H1 (cell line): Measurements from ENCODE around the gene SGSH. TPM values are rescaled to one million over a fixed set of nuclear protein-coding genes. Genes with fewer than 3 reads are reported as not detected.

Experiments used
- CTCF ChIA-PET: fragments of 300-600 bp; sonication (Branson Sonifier 250); formaldehyde crosslinking; loops from one replicate; lab custom pipeline; 2021; ENCODE audit not compliant: partially characterized antibody; lab: Charles Lee
- POLR2A ChIA-PET: fragments of 300-600 bp; sonication (Branson Sonifier 250); formaldehyde crosslinking; loops from one replicate; lab custom pipeline; 2021; ENCODE audit warnings: inconsistent platforms; ENCODE audit not compliant: partially characterized antibody; lab: Charles Lee
- DNase-seq, 2 experiments: peaks; one replicate each; pipeline versions ENCODE4 v3.0.0 to v3.0.0-alpha.2; 2010 to 2022; ENCODE audit warnings: low spot score in 2 of 2, low read depth in 1 of 2, mixed read lengths in 1 of 2
- FAIRE-seq: peaks from 2 replicates; lab custom pipeline; 2011; peaks lifted over from hg19 to GRCh38; lab: Jason Lieb, UNC
- H2AFZ ChIP-seq: 2 replicates; pipeline ENCODE4 v1.8.1; 2012; ENCODE audit warnings: low read length, inconsistent platforms
- H2AK5ac ChIP-seq: 2 replicates; pipeline ENCODE4 v1.6.1; 2013; ENCODE audit warnings: low read depth, low read length
- H2BK120ac ChIP-seq: replicated peaks from 2 replicates; pipeline ENCODE3; 2013; ENCODE audit warnings: low read depth, low read length, inconsistent platforms
- H2BK12ac ChIP-seq: 2 replicates; pipeline ENCODE4 v1.6.1; 2013; ENCODE audit warnings: low read depth, low read length
- H2BK15ac ChIP-seq: 2 replicates; pipeline ENCODE4 v1.6.1; 2013; ENCODE audit warnings: low read length
- H2BK20ac ChIP-seq: 2 replicates; pipeline ENCODE4 v1.6.1; 2013; ENCODE audit warnings: low read length
- H2BK5ac ChIP-seq: 2 replicates; pipeline ENCODE4 v1.6.1; 2013; ENCODE audit warnings: low read depth, low read length
- H3K14ac ChIP-seq: 2 replicates; pipeline ENCODE4 v1.6.1; 2013; ENCODE audit warnings: inconsistent platforms; ENCODE audit not compliant: insufficient read length
- H3K18ac ChIP-seq: 2 replicates; pipeline ENCODE4 v1.6.1; 2013; ENCODE audit warnings: low read length; ENCODE audit errors: extremely low read depth
- H3K23ac ChIP-seq: 2 replicates; pipeline ENCODE4 v1.6.1; 2013; ENCODE audit warnings: inconsistent platforms; ENCODE audit not compliant: insufficient read length
- H3K23me2 ChIP-seq: 2 replicates; pipeline ENCODE4 v1.6.1; 2013; ENCODE audit warnings: low read depth, low read length
- H3K27ac ChIP-seq: 2 replicates; pipeline ENCODE4 v1.6.1; 2011; ENCODE audit warnings: low read depth, low read length, inconsistent platforms
- H3K27me3 ChIP-seq, 4 experiments: replicated peaks in 1 of 4; 1 replicate in 1 of 4; 2 replicates in 3 of 4; pipeline versions ENCODE4 v1.6.1 to v1.8.1; 2011 to 2013; ENCODE audit warnings: low read length in 3 of 4, mild to moderate bottlenecking in 3 of 4, inconsistent platforms in 2 of 4, mixed read lengths in 2 of 4, moderate library complexity in 1 of 4; ENCODE audit not compliant: control insufficient read depth in 3 of 4, insufficient read depth in 3 of 4; ENCODE audit errors: extremely low read depth in 1 of 4
- H3K36me3 ChIP-seq, 4 experiments: 2 replicates each; pipeline versions ENCODE4 v1.6.1 to v1.8.1; 2011 to 2013; ENCODE audit warnings: mild to moderate bottlenecking in 4 of 4, low read length in 3 of 4, moderate library complexity in 2 of 4, control low read depth in 1 of 4, inconsistent platforms in 1 of 4; ENCODE audit not compliant: insufficient read depth in 4 of 4, control insufficient read depth in 2 of 4
- H3K4ac ChIP-seq: replicated peaks from 2 replicates; pipeline ENCODE3; 2013; ENCODE audit warnings: low read length, low read depth, mixed read lengths, inconsistent platforms; ENCODE audit not compliant: insufficient read length
- H3K4me1 ChIP-seq, 4 experiments: replicated peaks in 1 of 4; 1 replicate in 1 of 4; 2 replicates in 3 of 4; pipeline versions ENCODE4 v1.6.1 to v1.8.1; 2011 to 2013; ENCODE audit warnings: low read length in 3 of 4, inconsistent platforms in 2 of 4, mixed read lengths in 1 of 4; ENCODE audit not compliant: insufficient read depth in 4 of 4, control insufficient read depth in 3 of 4
- H3K4me2 ChIP-seq, 2 experiments: 2 replicates each; pipeline versions ENCODE4 v1.6.1 to v1.8.1; 2011 to 2013; ENCODE audit warnings: low read depth in 2 of 2, low read length in 2 of 2, control low read depth in 1 of 2, inconsistent platforms in 1 of 2, mild to moderate bottlenecking in 1 of 2; ENCODE audit not compliant: insufficient read depth in 1 of 2
- H3K4me3 ChIP-seq, 4 experiments: fragments of 200-600, 300-600 bp in 1 of 4; sonication (generic), shearing (Covaris generic), sonication (Bioruptor Twin) in 1 of 4; 2 replicates each; pipeline versions ENCODE4 v1.5.1 to v1.8.1; 2011 to 2016; ENCODE audit warnings: low read length in 4 of 4, low read depth in 3 of 4, control low read depth in 2 of 4, inconsistent platforms in 2 of 4, mild to moderate bottlenecking in 2 of 4, mixed read lengths in 1 of 4, moderate library complexity in 1 of 4; ENCODE audit not compliant: insufficient read depth in 2 of 4; ENCODE audit errors: extremely low read depth in 1 of 4
- H3K56ac ChIP-seq: replicated peaks from 2 replicates; pipeline ENCODE3; 2013; ENCODE audit warnings: low read depth, mild to moderate bottlenecking, mixed read lengths, low read length, inconsistent platforms; ENCODE audit not compliant: insufficient read length
- H3K79me1 ChIP-seq: 2 replicates; pipeline ENCODE4 v1.6.1; 2013; ENCODE audit warnings: low read depth, low read length, control low read depth
- H3K79me2 ChIP-seq, 2 experiments: 2 replicates each; pipeline versions ENCODE4 v1.6.1 to v1.8.1; 2012 to 2013; ENCODE audit warnings: low read length in 2 of 2, mild to moderate bottlenecking in 2 of 2, inconsistent platforms in 1 of 2; ENCODE audit not compliant: insufficient read depth in 2 of 2, control insufficient read depth in 1 of 2
- H3K9ac ChIP-seq, 4 experiments: replicated peaks in 1 of 4; 1 replicate in 1 of 4; 2 replicates in 3 of 4; pipeline versions ENCODE4 v1.6.1 to v1.8.1; 2011 to 2013; ENCODE audit warnings: low read depth in 3 of 4, low read length in 3 of 4, control low read depth in 2 of 4, mild to moderate bottlenecking in 2 of 4, moderate library complexity in 2 of 4, inconsistent platforms in 1 of 4; ENCODE audit errors: extremely low read depth in 1 of 4
- H3K9me3 ChIP-seq, 2 experiments: 2 replicates each; pipeline versions ENCODE4 v1.6.1 to v1.8.1; 2012 to 2013; ENCODE audit warnings: mild to moderate bottlenecking in 2 of 2, moderate library complexity in 2 of 2, control low read depth in 1 of 2, inconsistent platforms in 1 of 2, low read depth in 1 of 2, low read length in 1 of 2, mixed read lengths in 1 of 2; ENCODE audit not compliant: insufficient read depth in 2 of 2
- H4K20me1 ChIP-seq, 2 experiments: replicated peaks in 1 of 2; 2 replicates each; pipeline versions ENCODE3 to v1.8.1; 2011 to 2013; ENCODE audit warnings: inconsistent platforms in 2 of 2, low read length in 2 of 2, mild to moderate bottlenecking in 1 of 2; ENCODE audit not compliant: insufficient read depth in 2 of 2, control insufficient read depth in 1 of 2
- H4K5ac ChIP-seq: 2 replicates; pipeline ENCODE4 v1.6.1; 2013; ENCODE audit warnings: low read length, low read depth, mixed read lengths, inconsistent platforms; ENCODE audit not compliant: insufficient read length
- H4K8ac ChIP-seq: 2 replicates; pipeline ENCODE4 v1.8.0; 2013; ENCODE audit warnings: mild to moderate bottlenecking, moderate library complexity, low read length, inconsistent platforms; ENCODE audit not compliant: insufficient read depth; ENCODE audit errors: extremely low read depth
- H4K91ac ChIP-seq: replicated peaks from 2 replicates; pipeline ENCODE3; 2013; ENCODE audit warnings: low read length, mixed read lengths, inconsistent platforms; ENCODE audit not compliant: insufficient read length
- SRF ChIP-seq: IDR thresholded peaks from 2 replicates; pipeline ENCODE4 v1.6.1; 2011; ENCODE audit warnings: mild to moderate bottlenecking, low read depth, low read length, moderate library complexity
- WGBS, 2 experiments: shearing (Covaris generic) in 1 of 2; methylation state at CpG; one replicate each; pipeline versions ENCODE4 v1.1.6 to v1.1.7; 2013 to 2015; ENCODE audit warnings: low lambda C conversion rate in 2 of 2, mixed read lengths in 2 of 2, inconsistent platforms in 1 of 2, low coverage in 1 of 2, missing lambda C conversion rate in 1 of 2; ENCODE audit not compliant: insufficient replicate concordance in 2 of 2, insufficient coverage in 1 of 2, insufficient read length in 1 of 2; ENCODE audit errors: extremely low coverage in 1 of 2, missing lambda C conversion rate in 1 of 2; 5-methylcytosine and 5-hydroxymethylcytosine counted together
- polyA plus RNA-seq, 7 experiments: library from polyadenylated mRNA; depleted of rRNA in 3 of 7; stranded (reverse) in 5 of 7; unstranded in 2 of 7; fragments of >200 nt in 5 of 7; fragments of 200-250 nt in 2 of 7; gene quantifications; 1 replicate in 5 of 7; 2 replicates in 1 of 7; 4 replicates in 1 of 7; pipeline versions ENCODE4 v1.2.1 to v1.2.3, GENCODE V29; 2011 to 2013; ENCODE audit warnings: missing spikeins in 2 of 7, mixed read lengths in 2 of 7
- total RNA-seq: library from RNA; stranded (reverse); fragmentation: NEBNext Ultra II Directional; extraction: Animal tissue kit (Norgen Biotek cat#: 25700); gene quantifications from 2 replicates; pipeline ENCODE4 v1.2.1, GENCODE V29; 2021

SGSH gene
- total and polyA plus RNA-seq, 2 of the 8 experiments (the other 6 are each of a cell fraction or from before 2014, with no cell fraction given) = 18.0 to 19.6 TPM

DNA sequence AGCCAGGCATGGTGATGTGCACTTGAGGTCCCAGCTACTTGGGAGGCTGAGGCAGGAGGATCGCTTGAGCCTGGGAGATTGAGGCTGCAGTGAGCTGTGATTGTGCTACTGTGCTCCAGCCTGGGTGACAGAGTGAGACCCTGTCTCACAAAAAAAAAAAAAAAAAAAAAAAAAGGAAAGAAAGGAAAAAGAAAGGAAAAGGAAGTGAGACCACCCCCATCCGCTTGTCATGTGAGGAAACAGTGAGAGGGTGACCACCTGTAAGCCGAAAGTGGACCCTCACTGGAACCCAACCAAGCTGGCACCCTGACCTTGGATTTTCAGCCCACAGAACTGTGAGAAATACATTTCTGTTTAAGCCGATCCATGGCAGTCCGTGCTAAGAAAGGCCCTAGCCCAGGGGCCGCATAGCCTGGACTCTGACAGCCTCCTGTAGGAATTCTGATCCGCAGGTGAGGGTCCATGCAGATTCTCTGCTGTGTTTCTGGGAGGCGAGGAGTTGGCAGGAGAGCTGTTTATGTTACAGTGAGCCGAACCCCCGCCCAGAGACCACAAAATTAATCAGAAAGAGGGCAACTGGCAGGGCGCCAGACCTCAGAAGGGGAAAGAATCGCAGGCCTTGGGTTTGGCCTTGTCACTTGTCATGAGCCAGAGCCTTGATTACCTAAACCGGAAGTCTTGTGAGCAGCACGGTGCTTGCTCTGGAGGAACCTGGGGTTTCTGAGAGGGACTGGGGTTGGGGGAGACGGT is 945 bp downstream of the SGSH start:
- WGBS, 2 experiments = 69% methylated on average over 13 of the region's 15 CpGs; no CpG with 5 or more reads in 1 of the 2 experiments
- H3K27me3 ChIP-seq = no peaks in the 10 kb centered on the region; a peak in 1 of 7 replicates
- H3K79me2 ChIP-seq = no peaks in the 10 kb centered on the region
- H4K8ac ChIP-seq = no peak overlapping the region; the same call in 1 of the 2 replicates
- no peak overlapping the region for H2AK5ac ChIP-seq
- no peak for DNase-seq
- H4K5ac ChIP-seq = no peak overlapping the region
- peaks cover 2 to 13% of the 10 kb centered on the region in 2 experiments for H4K20me1 ChIP-seq
- H3K27ac ChIP-seq = no peak overlapping the region
- no peak overlapping the region for H3K56ac ChIP-seq
- H3K9me3 ChIP-seq = no peaks in the 10 kb centered on the region
- no peak overlapping the region for H3K23ac ChIP-seq
- no peak overlapping the region for H2BK120ac ChIP-seq
- no peak overlapping the region for H4K91ac ChIP-seq
- no peak overlapping the region for H3K14ac ChIP-seq
- H2AFZ ChIP-seq = no peak overlapping the region
- no peak overlapping the region for H2BK5ac ChIP-seq
- no peak overlapping the region for H2BK12ac ChIP-seq
- peaks cover 8% of the 10 kb centered on the region; the same call in 1 of the 2 replicates for H3K23me2 ChIP-seq
- peaks cover 0 to 6% (median 5%) of the 10 kb centered on the region in 4 experiments; a peak in 5 of 7 replicates for H3K4me1 ChIP-seq
- peak overlapping the region; percentile 64 to 97 (median 76) for H3K4me3 ChIP-seq
- H2BK15ac ChIP-seq = no peak overlapping the region
- H3K79me1 ChIP-seq = peaks cover 8% of the 10 kb centered on the region
- CTCF ChIA-PET = interaction anchor here (0.6 to 2.5 kb wide), 5 partner anchors 10 to 143 kb away, joined by 3 to 7 read pairs (median 4); no protein-coding TSS in a partner anchor
- H3K4ac ChIP-seq = no peak overlapping the region
- peaks cover 0 to 4% (median 0%) of the 10 kb centered on the region in 4 experiments; a peak in 2 of 8 replicates for H3K36me3 ChIP-seq
- POLR2A ChIA-PET = interaction anchor here (0.6 to 1.0 kb wide), 2 partner anchors 20 to 45 kb away, joined by 3 to 4 read pairs; no protein-coding TSS in a partner anchor
- H3K18ac ChIP-seq = no peak overlapping the region
- peak overlapping the region; percentile 70 to 100 for H3K4me2 ChIP-seq
- FAIRE-seq = no peak
- no peak overlapping the region for H2BK20ac ChIP-seq
- H3K9ac ChIP-seq = peak overlapping the region in 1 of 4 experiments; percentile 68; a peak in 1 of 7 replicates
- TF ChIP-seq SRF = no peak
